WTC11 (cell line): ENCODE measurements around the gene ZNF467. TPM values are rescaled to one million over a fixed set of nuclear protein-coding genes. Genes with fewer than 3 reads are reported as not detected.

Experiments
- ATAC-seq: fragments of 200-7000 bp; cut with Tn5 transposase; 2 replicates; pipeline ENCODE4 v1.10.0; 2021; ENCODE audit warnings: mild to moderate bottlenecking, moderate library complexity
- CTCF ChIA-PET: fragments of 300-600 bp; sonication (Branson Sonifier 250); formaldehyde crosslinking; loops from one replicate; lab custom pipeline; 2021; ENCODE audit warnings: antibody characterized with exemption; lab: Charles Lee
- POLR2A ChIA-PET: fragments of 350-600 bp; sonication (Branson Sonifier 250); formaldehyde crosslinking; loops from one replicate; lab custom pipeline; 2021; ENCODE audit warnings: antibody characterized with exemption; lab: Charles Lee
- DNase-seq: peaks from one replicate; pipeline ENCODE4 v3.0.0; 2021; ENCODE audit warnings: low spot score
- H3K27ac Mint-ChIP-seq: 2 replicates; pipeline ENCODE4 v1.8.0; 2021; ENCODE audit warnings: mixed read lengths
- H3K27me3 Mint-ChIP-seq: 2 replicates; pipeline ENCODE4 v1.8.0; 2021; ENCODE audit warnings: low read depth, mild to moderate bottlenecking, moderate library complexity, mixed read lengths
- H3K36me3 Mint-ChIP-seq: 2 replicates; pipeline ENCODE4 v1.8.0; 2021; ENCODE audit warnings: mixed read lengths
- H3K4me1 Mint-ChIP-seq: 2 replicates; pipeline ENCODE4 v1.8.0; 2022; ENCODE audit warnings: mixed read lengths
- H3K4me3 Mint-ChIP-seq: 2 replicates; pipeline ENCODE4 v1.8.0; 2021; ENCODE audit warnings: mild to moderate bottlenecking, moderate library complexity, mixed read lengths
- H3K9me3 Mint-ChIP-seq: 2 replicates; pipeline ENCODE4 v1.8.0; 2021; ENCODE audit warnings: mixed read lengths
- AFF4 ChIP-seq: sonication (generic); formaldehyde crosslinking; IDR thresholded peaks from 2 replicates; pipeline ENCODE4 v1.8.1; 2023; ENCODE audit warnings: mild to moderate bottlenecking, missing genetic modification reagents, borderline replicate concordance
- ATF1 ChIP-seq: sonication (generic); formaldehyde crosslinking; IDR thresholded peaks from 2 replicates; pipeline ENCODE4 v1.8.1; 2023; ENCODE audit warnings: mild to moderate bottlenecking, moderate library complexity, missing genetic modification reagents
- E2F4 ChIP-seq: sonication (generic); formaldehyde crosslinking; IDR thresholded peaks from 2 replicates; pipeline ENCODE4 v1.8.1; 2022; ENCODE audit warnings: low read depth, mild to moderate bottlenecking, moderate library complexity, missing genetic modification reagents, borderline replicate concordance
- ERG ChIP-seq: fragments of 250-450 bp; sonication (Bioruptor Pico); IDR thresholded peaks from 2 replicates; pipeline ENCODE4 v1.8.0; 2021; ENCODE audit warnings: mild to moderate bottlenecking
- ESRRA ChIP-seq: sonication (generic); formaldehyde crosslinking; IDR thresholded peaks from 2 replicates; pipeline ENCODE4 v1.8.1; 2022; ENCODE audit warnings: mild to moderate bottlenecking, missing genetic modification reagents, borderline replicate concordance
- FOXP1 ChIP-seq: sonication (generic); formaldehyde crosslinking; IDR thresholded peaks from 2 replicates; pipeline ENCODE4 v1.8.0; 2022; ENCODE audit warnings: missing genetic modification reagents, mild to moderate bottlenecking, moderate library complexity, borderline replicate concordance
- GRHL2 ChIP-seq: fragments of 250-450 bp; sonication (Bioruptor Pico); IDR thresholded peaks from 2 replicates; pipeline ENCODE4 v1.8.0; 2022; ENCODE audit warnings: mild to moderate bottlenecking, moderate library complexity; ENCODE audit not compliant: insufficient replicate concordance, severe bottlenecking
- GTF2I ChIP-seq: fragments of 250-450 bp; sonication (Bioruptor Pico); conservative IDR thresholded peaks from 2 replicates; pipeline ENCODE4 v1.4.0; 2021; ENCODE audit warnings: mild to moderate bottlenecking
- JAZF1 ChIP-seq: fragments of 250-450 bp; sonication (Bioruptor Pico); IDR thresholded peaks from 2 replicates; pipeline ENCODE4 v1.9.0; 2021; ENCODE audit warnings: moderate library complexity, mild to moderate bottlenecking, inconsistent platforms
- JUN ChIP-seq: sonication (generic); formaldehyde crosslinking; IDR thresholded peaks from 2 replicates; pipeline ENCODE4 v1.8.0; 2023; ENCODE audit warnings: mild to moderate bottlenecking, missing genetic modification reagents
- KAT7 ChIP-seq: sonication (generic); formaldehyde crosslinking; IDR thresholded peaks from 2 replicates; pipeline ENCODE4 v1.8.1; 2023; ENCODE audit warnings: missing genetic modification reagents, mild to moderate bottlenecking, borderline replicate concordance
- MAX ChIP-seq: sonication (generic); formaldehyde crosslinking; IDR thresholded peaks from 2 replicates; pipeline ENCODE4 v1.8.0; 2022; ENCODE audit warnings: mild to moderate bottlenecking, missing genetic modification reagents
- MXD4 ChIP-seq: fragments of 250-450 bp; sonication (Bioruptor Pico); IDR thresholded peaks from 2 replicates; pipeline ENCODE4 v1.8.0; 2021; ENCODE audit warnings: mild to moderate bottlenecking, moderate library complexity, borderline replicate concordance
- MYBL2 ChIP-seq: sonication (generic); formaldehyde crosslinking; IDR thresholded peaks from 2 replicates; pipeline ENCODE4 v1.8.1; 2023; ENCODE audit warnings: mild to moderate bottlenecking, moderate library complexity, missing genetic modification reagents
- RORB ChIP-seq: fragments of 250-450 bp; sonication (Bioruptor Pico); IDR thresholded peaks from 2 replicates; pipeline ENCODE4 v1.9.0; 2021; ENCODE audit warnings: mild to moderate bottlenecking
- SP1 ChIP-seq: sonication (generic); formaldehyde crosslinking; conservative IDR thresholded peaks from 2 replicates; pipeline ENCODE4 v1.8.1; 2022; ENCODE audit warnings: missing genetic modification reagents
- STAT6 ChIP-seq: sonication (generic); formaldehyde crosslinking; conservative IDR thresholded peaks from 2 replicates; pipeline ENCODE4 v1.8.1; 2023; ENCODE audit warnings: mild to moderate bottlenecking, low read depth, missing genetic modification reagents, moderate library complexity
- TCF7 ChIP-seq: sonication (generic); formaldehyde crosslinking; IDR thresholded peaks from 2 replicates; pipeline ENCODE4 v1.8.0; 2022; ENCODE audit warnings: mild to moderate bottlenecking, low read depth, missing genetic modification reagents, moderate library complexity
- TEAD1 ChIP-seq: sonication (generic); formaldehyde crosslinking; IDR thresholded peaks from 2 replicates; pipeline ENCODE4 v1.8.0; 2022; ENCODE audit warnings: mild to moderate bottlenecking, missing genetic modification reagents
- TP53 ChIP-seq: sonication (generic); formaldehyde crosslinking; IDR thresholded peaks from 2 replicates; pipeline ENCODE4 v1.8.1; 2023; ENCODE audit warnings: mild to moderate bottlenecking, missing genetic modification reagents
- ZBTB43 ChIP-seq: sonication (generic); formaldehyde crosslinking; IDR thresholded peaks from 2 replicates; pipeline ENCODE4 v1.8.1; 2023; ENCODE audit warnings: mild to moderate bottlenecking, missing genetic modification reagents
- ZNF317 ChIP-seq: sonication (generic); formaldehyde crosslinking; IDR thresholded peaks from 2 replicates; pipeline ENCODE4 v1.8.1; 2023; ENCODE audit warnings: low read depth, mild to moderate bottlenecking, moderate library complexity, missing genetic modification reagents, borderline replicate concordance
- ZNF396 ChIP-seq: fragments of 250-450 bp; sonication (Bioruptor Pico); IDR thresholded peaks from 2 replicates; pipeline ENCODE4 v1.8.0; 2021; ENCODE audit warnings: mild to moderate bottlenecking, moderate library complexity, borderline replicate concordance
- total RNA-seq: library from RNA; stranded (reverse); gene quantifications from 3 replicates; pipeline ENCODE4 v1.2.3, GENCODE V29; 2021

Gene ZNF467
- total RNA-seq, 1 experiment from 2014 or later, result 0.70 TPM

- POLR2A ChIA-PET, result no interaction called here
- H3K4me1 Mint-ChIP-seq, result peaks cover 14% of the 10 kb centered on the region
- TF ChIP-seq KAT7 (CRISPR knock-in tag), result 0 out of 2 replicates have a peak, but pooled peaks have one; percentile 40
- TF ChIP-seq TEAD1 (CRISPR knock-in tag), result no peak
- no peak for TF ChIP-seq MYBL2
- no peak for TF ChIP-seq JAZF1 (CRISPR knock-in tag)
- TF ChIP-seq ESRRA (CRISPR knock-in tag), result peak; percentile 26; the same call in 1 of the 2 replicates
- no peak for TF ChIP-seq TCF7 (CRISPR knock-in tag)
- TF ChIP-seq ZNF317 (CRISPR knock-in tag), result 0 out of 2 replicates have a peak, but pooled peaks have one; percentile 2
- TF ChIP-seq SP1 (CRISPR knock-in tag), result peak; percentile 66; the same call in 1 of the 2 replicates
- no peak for TF ChIP-seq ZNF396 (CRISPR knock-in tag)
- no peak for TF ChIP-seq AFF4 (CRISPR knock-in tag)
- TF ChIP-seq ATF1 (CRISPR knock-in tag), result no peak
- TF ChIP-seq ZBTB43 (CRISPR knock-in tag), result no peak
- no peak for TF ChIP-seq ERG (CRISPR knock-in tag)
- TF ChIP-seq TP53 (CRISPR knock-in tag), result no peak
- no peak for TF ChIP-seq JUN (CRISPR knock-in tag)
- peak; percentile 25; the same call in 1 of the 2 replicates for TF ChIP-seq FOXP1 (CRISPR knock-in tag)
- TF ChIP-seq GRHL2 (CRISPR knock-in tag), result no peak
- TF ChIP-seq STAT6 (CRISPR knock-in tag), result no peak
- no peak for TF ChIP-seq MAX (CRISPR knock-in tag)
- no peak for TF ChIP-seq MXD4 (CRISPR knock-in tag)
- no peak for TF ChIP-seq GTF2I (CRISPR knock-in tag)
- no peak for TF ChIP-seq E2F4
- TF ChIP-seq RORB (CRISPR knock-in tag), result no peak
- CTCF ChIA-PET, result interaction anchor here (0.6 to 3.8 kb wide), 6 partner anchors 9 to 1295 kb away, joined by 3 to 28 read pairs (median 7); no protein-coding TSS in a partner anchor
- H3K27me3 Mint-ChIP-seq, result peaks cover 28% of the 10 kb centered on the region
- no peak for DNase-seq
- H3K4me3 Mint-ChIP-seq, result peak overlapping the region; percentile 88
- H3K27ac Mint-ChIP-seq, result 0 out of 2 replicates have a peak overlapping the region, but pooled peaks have one; percentile 4
- H3K36me3 Mint-ChIP-seq, result peaks cover 19% of the 10 kb centered on the region
- ATAC-seq, result no peak
- peaks cover 20% of the 10 kb centered on the region for H3K9me3 Mint-ChIP-seq
Measured at GRCh38 chr7:149714910-149715471, 58.4 kb downstream of the ZNF467 start.
